MM.1S (cell line): Measurements from ENCODE around the gene MEG3.

Experiments
- EZH2 ChIP-seq: fragments of 300-600 bp; sonication (generic); optimal IDR thresholded peaks from 2 replicates; pipeline ENCODE3; 2017; ENCODE audit warnings: low read depth, mild to moderate bottlenecking, antibody characterized with exemption, low read length, mixed read lengths
- EZH2phosphoT487 ChIP-seq: fragments of 300-600 bp; sonication (generic); IDR thresholded peaks from 2 replicates; pipeline ENCODE4 v1.6.1; 2018; ENCODE audit warnings: antibody characterized with exemption, low read length
- TF ChIP-seq, protein P1 (sequence below): fragments of 300-600 bp; sonication (generic); IDR thresholded peaks from 2 replicates; pipeline ENCODE4 v1.5.1; 2016; ENCODE audit warnings: antibody characterized with exemption, low read length, mixed read lengths

DNA sequence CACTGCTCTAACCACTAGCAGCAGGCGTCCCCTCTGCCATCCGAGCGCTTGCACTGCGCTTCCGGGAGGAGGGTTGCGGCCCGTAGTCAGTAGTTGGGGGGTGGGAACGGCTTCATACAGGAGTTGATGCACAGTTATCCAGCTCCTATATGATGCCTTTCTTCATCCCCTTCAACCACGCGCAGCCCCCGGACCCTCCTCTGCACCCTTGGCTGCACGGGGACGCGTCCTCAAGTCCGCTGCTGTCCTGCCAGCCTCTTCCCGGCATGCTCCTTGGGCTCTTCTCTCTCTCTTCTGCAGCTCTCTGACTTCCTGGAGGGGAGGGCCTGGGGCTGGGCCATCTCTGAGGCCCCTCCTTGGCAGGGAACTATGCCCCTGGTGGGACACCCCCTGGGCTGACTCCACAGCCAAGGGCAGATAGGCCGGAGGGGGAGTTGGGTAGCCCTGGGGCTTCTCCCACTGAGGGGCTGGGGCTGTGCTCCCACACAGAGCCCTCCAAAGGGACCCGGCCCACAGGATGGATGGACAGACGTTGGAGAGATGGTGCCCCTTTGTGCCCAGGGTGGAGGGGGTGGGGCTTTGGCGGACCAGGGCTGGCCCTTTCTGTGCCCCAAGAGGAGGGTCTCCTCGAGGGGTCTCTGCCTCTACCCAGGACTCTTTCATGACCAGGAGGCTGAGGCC, 48.6 kb downstream of the MEG3 start:
- TF ChIP-seq, protein P1, sequence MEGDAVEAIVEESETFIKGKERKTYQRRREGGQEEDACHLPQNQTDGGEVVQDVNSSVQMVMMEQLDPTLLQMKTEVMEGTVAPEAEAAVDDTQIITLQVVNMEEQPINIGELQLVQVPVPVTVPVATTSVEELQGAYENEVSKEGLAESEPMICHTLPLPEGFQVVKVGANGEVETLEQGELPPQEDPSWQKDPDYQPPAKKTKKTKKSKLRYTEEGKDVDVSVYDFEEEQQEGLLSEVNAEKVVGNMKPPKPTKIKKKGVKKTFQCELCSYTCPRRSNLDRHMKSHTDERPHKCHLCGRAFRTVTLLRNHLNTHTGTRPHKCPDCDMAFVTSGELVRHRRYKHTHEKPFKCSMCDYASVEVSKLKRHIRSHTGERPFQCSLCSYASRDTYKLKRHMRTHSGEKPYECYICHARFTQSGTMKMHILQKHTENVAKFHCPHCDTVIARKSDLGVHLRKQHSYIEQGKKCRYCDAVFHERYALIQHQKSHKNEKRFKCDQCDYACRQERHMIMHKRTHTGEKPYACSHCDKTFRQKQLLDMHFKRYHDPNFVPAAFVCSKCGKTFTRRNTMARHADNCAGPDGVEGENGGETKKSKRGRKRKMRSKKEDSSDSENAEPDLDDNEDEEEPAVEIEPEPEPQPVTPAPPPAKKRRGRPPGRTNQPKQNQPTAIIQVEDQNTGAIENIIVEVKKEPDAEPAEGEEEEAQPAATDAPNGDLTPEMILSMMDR, result no peak
- TF ChIP-seq EZH2, result no peak
- no peak for TF ChIP-seq EZH2phosphoT487
